ENCODE measurements around the gene CHRM2.

CHRM2 gene

DNA sequence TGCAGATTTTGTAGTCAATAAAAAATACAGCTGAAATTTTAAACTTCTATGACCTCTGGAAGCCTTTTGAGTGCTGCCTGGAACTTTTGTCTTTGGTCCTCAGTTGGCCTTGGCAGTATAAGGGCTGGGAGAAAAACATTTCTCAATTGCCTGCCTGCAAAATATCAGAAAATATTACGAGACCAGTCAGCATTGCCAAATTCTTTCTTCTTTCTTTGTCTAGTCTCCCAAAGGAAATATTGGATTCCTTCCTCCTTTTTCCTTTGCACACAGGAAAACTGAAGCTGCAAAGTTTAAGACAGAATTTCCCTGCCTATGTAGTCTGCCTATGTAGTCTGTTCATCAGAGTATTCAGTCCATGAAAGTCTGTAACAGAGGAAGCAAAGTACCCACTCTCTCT lies 95.9 kb downstream of the CHRM2 start:
- DNase-seq: no peak

GRCh38 chr7:136966825-136967224 lies 98.4 kb downstream of the CHRM2 start:
- no peak for DNase-seq

DNA sequence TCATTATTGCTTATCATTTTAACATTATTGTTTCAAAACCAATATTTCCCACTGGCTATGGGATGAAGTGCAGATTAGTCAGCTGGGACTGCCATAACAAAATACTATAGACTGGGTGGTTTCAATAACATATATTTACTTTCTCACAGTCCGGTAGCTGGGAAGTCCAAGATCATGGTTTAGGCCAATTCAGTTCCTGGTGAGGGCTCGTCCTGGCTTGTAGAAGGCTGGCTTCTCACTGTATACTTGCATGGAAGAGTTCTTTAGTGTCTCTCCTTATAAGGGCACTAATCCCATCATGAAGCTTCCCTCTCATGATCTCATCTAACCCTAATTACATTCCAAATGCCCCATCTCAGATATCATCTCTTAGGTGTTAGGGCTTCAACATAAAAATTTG lies 101.3 kb downstream of the CHRM2 start:
- DNase-seq: no peak

GRCh38 chr7:136971776-136972175 lies 103.3 kb downstream of the CHRM2 start:
- no peak for DNase-seq

DNA sequence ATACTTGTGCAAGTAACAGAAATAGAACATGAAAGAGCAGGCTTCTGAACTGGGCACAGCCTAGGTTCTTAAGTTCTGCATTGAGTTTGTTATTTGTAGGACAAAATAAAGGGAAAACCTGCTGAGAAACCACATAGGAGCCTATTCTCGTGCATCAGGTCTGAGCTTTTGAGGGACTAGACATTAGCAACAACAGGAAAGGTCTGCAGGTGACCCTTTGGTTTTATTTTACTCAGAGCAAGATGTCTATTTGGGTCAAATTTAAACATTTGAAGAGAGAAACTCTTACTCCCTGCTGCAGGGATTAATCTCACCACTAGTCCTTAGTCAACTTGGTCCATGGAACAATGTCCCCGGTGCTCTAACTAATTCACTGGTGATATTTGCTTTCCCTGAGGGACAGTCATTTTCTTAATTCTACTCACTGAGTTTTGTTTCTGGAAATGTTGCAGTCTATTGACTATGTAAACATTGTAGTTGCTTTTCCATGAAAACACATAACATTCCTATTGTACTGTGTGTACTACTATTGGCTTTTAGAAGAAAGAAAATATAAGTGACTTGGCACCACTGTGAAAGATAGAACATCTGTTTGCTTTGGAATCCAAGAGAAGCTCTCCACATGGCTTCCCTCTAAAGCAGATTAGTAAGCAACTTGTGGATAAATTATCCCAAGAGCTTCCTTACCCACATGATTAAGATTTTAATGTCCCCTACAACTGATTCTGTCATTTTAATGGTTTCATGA lies 108.2 kb downstream of the CHRM2 start:
- DNase-seq: no peak

- DNase-seq: no peak
Measured at GRCh38 chr7:136993377-136993776, 124.9 kb downstream of the CHRM2 start.

- no peak for DNase-seq
Measured at GRCh38 chr7:136997735-136998134, 129.3 kb downstream of the CHRM2 start.

DNA sequence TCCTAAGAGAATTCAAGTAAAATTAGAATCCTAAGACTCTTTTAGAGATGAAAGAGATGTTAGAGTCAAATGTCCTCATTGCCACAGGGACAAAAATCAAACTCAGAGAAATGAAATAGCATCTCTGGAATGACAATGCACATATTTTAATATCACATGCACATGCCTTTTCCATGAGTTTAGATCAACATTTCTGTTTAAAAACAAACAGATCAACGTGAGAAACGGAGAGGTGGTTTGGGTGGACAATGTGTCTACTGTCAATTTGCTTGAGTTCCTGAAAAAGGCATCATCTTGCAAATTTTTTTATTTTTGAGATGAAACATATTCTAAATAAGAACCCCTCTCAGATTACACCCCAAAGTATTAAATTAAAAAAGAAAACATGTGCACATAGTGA lies 130.0 kb downstream of the CHRM2 start:
- DNase-seq: no peak

- no peak for DNase-seq
Measured at GRCh38 chr7:137000621-137001020, 132.2 kb downstream of the CHRM2 start.

GRCh38 chr7:137001041-137001440 lies 132.6 kb downstream of the CHRM2 start:
- no peak for DNase-seq

- DNase-seq: no peak
Measured at GRCh38 chr7:137001478-137001877, 133.0 kb downstream of the CHRM2 start.

DNA sequence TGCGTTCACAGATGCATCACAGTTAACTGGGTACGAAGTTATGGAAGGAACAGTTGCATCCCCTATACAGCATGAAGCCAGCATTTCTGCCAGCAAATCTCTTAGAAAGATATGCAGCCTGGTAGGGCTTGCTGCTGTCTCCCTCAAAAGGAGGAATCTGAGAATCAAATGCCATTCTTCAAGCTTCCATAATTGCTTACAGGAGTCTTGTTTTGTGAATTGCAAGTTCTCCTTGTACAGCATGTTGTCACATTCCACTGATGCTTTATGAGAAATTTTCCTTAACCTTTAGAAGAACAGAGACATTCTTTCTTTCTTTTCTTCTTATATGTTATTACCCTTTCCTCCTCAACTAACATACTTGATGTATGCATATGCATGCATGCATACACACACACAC lies 134.6 kb downstream of the CHRM2 start:
- no peak for DNase-seq

- DNase-seq: no peak
Measured at GRCh38 chr7:137003566-137003965, 135.1 kb downstream of the CHRM2 start.

- DNase-seq: no peak
Measured at GRCh38 chr7:137005873-137006272, 137.4 kb downstream of the CHRM2 start.

- no peak for DNase-seq
Measured at GRCh38 chr7:137006293-137006692, 137.8 kb downstream of the CHRM2 start.

- no peak for DNase-seq
Measured at GRCh38 chr7:137007001-137007694, 138.7 kb downstream of the CHRM2 start.

- DNase-seq: no peak
Measured at GRCh38 chr7:137009404-137009803, 141.0 kb downstream of the CHRM2 start.

DNA sequence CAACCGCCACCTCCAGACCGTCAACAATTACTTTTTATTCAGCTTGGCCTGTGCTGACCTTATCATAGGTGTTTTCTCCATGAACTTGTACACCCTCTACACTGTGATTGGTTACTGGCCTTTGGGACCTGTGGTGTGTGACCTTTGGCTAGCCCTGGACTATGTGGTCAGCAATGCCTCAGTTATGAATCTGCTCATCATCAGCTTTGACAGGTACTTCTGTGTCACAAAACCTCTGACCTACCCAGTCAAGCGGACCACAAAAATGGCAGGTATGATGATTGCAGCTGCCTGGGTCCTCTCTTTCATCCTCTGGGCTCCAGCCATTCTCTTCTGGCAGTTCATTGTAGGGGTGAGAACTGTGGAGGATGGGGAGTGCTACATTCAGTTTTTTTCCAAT lies 146.6 kb downstream of the CHRM2 start:
- DNase-seq: peak; percentile 90

- no peak for DNase-seq
Measured at GRCh38 chr7:137017221-137017620, 148.8 kb downstream of the CHRM2 start.

GRCh38 chr7:137018468-137018867 lies 150.0 kb downstream of the CHRM2 start:
- no peak for DNase-seq

- DNase-seq: no peak
Measured at GRCh38 chr7:137020351-137020750, 151.9 kb downstream of the CHRM2 start.

GRCh38 chr7:137025469-137026175 lies 157.2 kb downstream of the CHRM2 start:
- DNase-seq: no peak

GRCh38 chr7:137026176-137026500 lies 157.7 kb downstream of the CHRM2 start:
- DNase-seq: no peak

- no peak for DNase-seq
Measured at GRCh38 chr7:137032436-137032835, 164.0 kb downstream of the CHRM2 start.

Measured in islet precursor cell (in vitro differentiated cells).